MM.1S (cell line): ENCODE results near the gene DNAJA2.

Source experiments
- DNase-seq: peaks from one replicate; pipeline ENCODE4 v3.0.0-alpha.2; 2015
- H2AFZ ChIP-seq: fragments of 300-600 bp; sonication (generic); 2 replicates; pipeline ENCODE4 v1.6.0; 2016; ENCODE audit warnings: antibody characterized with exemption, low read length
- H3F3A ChIP-seq: fragments of 300-600 bp; sonication (generic); 2 replicates; pipeline ENCODE4 v1.6.1; 2016; ENCODE audit warnings: mild to moderate bottlenecking, antibody characterized with exemption, low read length, moderate library complexity, mixed read lengths; ENCODE audit not compliant: insufficient read depth
- H3K27ac ChIP-seq: fragments of 300-600 bp; sonication (generic); 2 replicates; pipeline ENCODE4 v1.5.1; 2016; ENCODE audit warnings: mild to moderate bottlenecking, low read length
- H3K27me3 ChIP-seq: fragments of 300-600 bp; sonication (generic); replicated peaks from 2 replicates; pipeline ENCODE4 v1.6.0; 2016; ENCODE audit warnings: low read length; ENCODE audit not compliant: insufficient read depth
- H3K36me3 ChIP-seq: fragments of 300-600 bp; sonication (generic); replicated peaks from 2 replicates; pipeline ENCODE4 v1.6.1; 2016; ENCODE audit warnings: mild to moderate bottlenecking, low read length, mixed read lengths; ENCODE audit not compliant: insufficient read depth
- H3K4me1 ChIP-seq: fragments of 300-600 bp; sonication (generic); 2 replicates; pipeline ENCODE4 v1.6.1; 2016; ENCODE audit warnings: low read length, mixed read lengths
- H3K4me2 ChIP-seq: fragments of 300-600 bp; sonication (generic); 2 replicates; pipeline ENCODE4 v1.6.0; 2016; ENCODE audit warnings: low read depth, low read length
- H3K4me3 ChIP-seq: fragments of 300-600 bp; sonication (generic); 2 replicates; pipeline ENCODE4 v1.5.1; 2016; ENCODE audit warnings: low read length, mixed read lengths
- H3K79me2 ChIP-seq: fragments of 300-600 bp; sonication (generic); 2 replicates; pipeline ENCODE4 v1.6.1; 2016; ENCODE audit warnings: mixed run types, low read length, mixed read lengths
- H3K9ac ChIP-seq: fragments of 300-600 bp; sonication (generic); 2 replicates; pipeline ENCODE4 v1.6.1; 2016; ENCODE audit warnings: low read length, mixed read lengths
- H3K9me2 ChIP-seq: fragments of 300-600 bp; sonication (generic); replicated peaks from 2 replicates; pipeline ENCODE4 v1.6.1; 2016; ENCODE audit warnings: mild to moderate bottlenecking, low read length, mixed read lengths; ENCODE audit not compliant: insufficient read depth
- H3K9me3 ChIP-seq: fragments of 300-600 bp; sonication (generic); replicated peaks from 2 replicates; pipeline ENCODE4 v1.6.1; 2016; ENCODE audit warnings: mild to moderate bottlenecking, low read length, mixed read lengths; ENCODE audit not compliant: insufficient read depth
- H4K20me1 ChIP-seq: fragments of 300-600 bp; sonication (generic); 2 replicates; pipeline ENCODE4 v1.6.1; 2016; ENCODE audit warnings: mild to moderate bottlenecking, low read length, moderate library complexity, mixed read lengths; ENCODE audit not compliant: insufficient read depth
- CTCF ChIP-seq: fragments of 300-600 bp; sonication (generic); IDR thresholded peaks from 2 replicates; pipeline ENCODE4 v1.5.1; 2016; ENCODE audit warnings: antibody characterized with exemption, low read length, mixed read lengths
- EZH2 ChIP-seq: fragments of 300-600 bp; sonication (generic); optimal IDR thresholded peaks from 2 replicates; pipeline ENCODE3; 2017; ENCODE audit warnings: low read depth, mild to moderate bottlenecking, antibody characterized with exemption, low read length, mixed read lengths
- EZH2phosphoT487 ChIP-seq: fragments of 300-600 bp; sonication (generic); IDR thresholded peaks from 2 replicates; pipeline ENCODE4 v1.6.1; 2018; ENCODE audit warnings: antibody characterized with exemption, low read length

DNAJA2 gene

GRCh38 chr16:46911650-46912049, 61.8 kb downstream of the DNAJA2 start:
- no peak for DNase-seq
- no peak overlapping the region for H3K4me2 ChIP-seq
- TF ChIP-seq EZH2phosphoT487 (no peak), CTCF (no peak), EZH2 (no peak)
- no peaks in the 10 kb centered on the region for H4K20me1 ChIP-seq
- no peaks in the 10 kb centered on the region for H3K79me2 ChIP-seq
- H3K9me3 ChIP-seq = no peaks in the 10 kb centered on the region
- H3K27me3 ChIP-seq = no peaks in the 10 kb centered on the region
- H3K36me3 ChIP-seq = no peaks in the 10 kb centered on the region
- H2AFZ ChIP-seq = no peak overlapping the region
- no peaks in the 10 kb centered on the region for H3K9me2 ChIP-seq
- H3K4me1 ChIP-seq = no peaks in the 10 kb centered on the region
- H3K9ac ChIP-seq = no peak overlapping the region
- no peak overlapping the region for H3K27ac ChIP-seq
- no peak overlapping the region for H3K4me3 ChIP-seq
- no peaks in the 10 kb centered on the region for H3F3A ChIP-seq

- H3F3A ChIP-seq = no peaks in the 10 kb centered on the region
- no peak overlapping the region for H2AFZ ChIP-seq
- no peaks in the 10 kb centered on the region for H3K27me3 ChIP-seq
- TF ChIP-seq EZH2phosphoT487 (no peak), EZH2 (no peak), CTCF (no peak)
- DNase-seq = no peak
- no peaks in the 10 kb centered on the region for H4K20me1 ChIP-seq
- no peaks in the 10 kb centered on the region for H3K36me3 ChIP-seq
- no peak overlapping the region for H3K4me3 ChIP-seq
- no peaks in the 10 kb centered on the region for H3K9me2 ChIP-seq
- no peaks in the 10 kb centered on the region for H3K4me1 ChIP-seq
- no peaks in the 10 kb centered on the region for H3K9me3 ChIP-seq
- no peak overlapping the region for H3K4me2 ChIP-seq
- H3K79me2 ChIP-seq = no peaks in the 10 kb centered on the region
- H3K27ac ChIP-seq = no peak overlapping the region
- H3K9ac ChIP-seq = no peak overlapping the region
Measured at GRCh38 chr16:46911038-46911437, 62.4 kb downstream of the DNAJA2 start.

- H3K27me3 ChIP-seq = no peaks in the 10 kb centered on the region
- no peaks in the 10 kb centered on the region for H3K9me3 ChIP-seq
- no peaks in the 10 kb centered on the region for H3K36me3 ChIP-seq
- H3K4me2 ChIP-seq = no peak overlapping the region
- no peaks in the 10 kb centered on the region for H3K79me2 ChIP-seq
- no peak overlapping the region for H3K27ac ChIP-seq
- TF ChIP-seq EZH2phosphoT487 (no peak), EZH2 (no peak), CTCF (peak; percentile 57)
- no peak overlapping the region for H2AFZ ChIP-seq
- H4K20me1 ChIP-seq = no peaks in the 10 kb centered on the region
- H3K9me2 ChIP-seq = no peaks in the 10 kb centered on the region
- DNase-seq = peak; percentile 43
- no peaks in the 10 kb centered on the region for H3F3A ChIP-seq
- H3K9ac ChIP-seq = no peak overlapping the region
- no peak overlapping the region for H3K4me3 ChIP-seq
- no peaks in the 10 kb centered on the region for H3K4me1 ChIP-seq
Measured at GRCh38 chr16:46908540-46909372, 64.7 kb downstream of the DNAJA2 start.
